PC-9 (cell line): Measurements from ENCODE around the gene PIWIL4. TPM values are rescaled to one million over a fixed set of nuclear protein-coding genes. Genes with fewer than 3 reads are reported as not detected.

Experiments
- BruUV-seq: library from RNA; stranded (reverse); fragments of 400-500 nt; replicated peaks from 2 replicates; lab custom pipeline; 2021; lab: Mats Ljungman, UMichigan
- CTCF ChIA-PET: fragments of 300-600 bp; sonication (Branson Sonifier 250); formaldehyde crosslinking; loops from one replicate; lab custom pipeline; 2022; ENCODE audit warnings: antibody characterized with exemption; lab: Charles Lee
- POLR2A ChIA-PET: fragments of 300-600 bp; sonication (Branson Sonifier 250); formaldehyde crosslinking; loops from one replicate; lab custom pipeline; 2022; ENCODE audit warnings: antibody characterized with exemption; ENCODE audit not compliant: unreplicated experiment; lab: Charles Lee
- DNase-seq, 2 experiments: peaks; one replicate each; pipeline versions ENCODE4 v3.0.0 to v3.0.0-alpha.2; 2015 to 2022; ENCODE audit warnings: mixed read lengths in 1 of 2
- H2AFZ ChIP-seq: fragments of 200-600 bp; sonication (generic); 2 replicates; pipeline ENCODE4 v1.8.1; 2017; ENCODE audit warnings: antibody characterized with exemption
- H3F3A ChIP-seq: fragments of 200-600 bp; sonication (generic); 2 replicates; pipeline ENCODE4 v1.8.1; 2017; ENCODE audit warnings: antibody characterized with exemption, mild to moderate bottlenecking, low read depth; ENCODE audit not compliant: insufficient read depth
- H3K27ac ChIP-seq: fragments of 200-600 bp; sonication (generic); 2 replicates; pipeline ENCODE4 v1.6.1; 2016; ENCODE audit warnings: mixed run types
- H3K27me3 ChIP-seq: fragments of 200-600 bp; sonication (generic); 2 replicates; pipeline ENCODE4 v1.6.1; 2016; ENCODE audit warnings: low read depth, mixed run types; ENCODE audit not compliant: insufficient read depth
- H3K36me3 ChIP-seq: fragments of 200-600 bp; sonication (generic); 2 replicates; pipeline ENCODE4 v1.6.1; 2016; ENCODE audit warnings: low read depth, mixed run types
- H3K4me1 ChIP-seq: fragments of 200-600 bp; sonication (generic); replicated peaks from 2 replicates; pipeline ENCODE4 v1.6.1; 2016; ENCODE audit warnings: mixed run types; ENCODE audit not compliant: insufficient read depth
- H3K4me2 ChIP-seq: fragments of 200-600 bp; sonication (generic); 2 replicates; pipeline ENCODE4 v1.6.1; 2017; ENCODE audit warnings: mixed run types
- H3K4me3 ChIP-seq: fragments of 200-600 bp; sonication (generic); 2 replicates; pipeline ENCODE4 v1.6.1; 2016; ENCODE audit warnings: mixed run types
- H3K79me2 ChIP-seq: fragments of 200-600 bp; sonication (generic); 2 replicates; pipeline ENCODE4 v1.6.1; 2017; ENCODE audit warnings: low read depth, mixed run types
- H3K9me2 ChIP-seq: fragments of 200-600 bp; sonication (generic); 2 replicates; pipeline ENCODE4 v1.8.1; 2017; ENCODE audit warnings: mild to moderate bottlenecking; ENCODE audit not compliant: insufficient read depth
- H3K9me3 ChIP-seq: fragments of 200-600 bp; sonication (generic); 2 replicates; pipeline ENCODE4 v1.8.1; 2016; ENCODE audit warnings: low read depth; ENCODE audit not compliant: insufficient read depth
- H4K20me1 ChIP-seq: fragments of 200-600 bp; sonication (generic); 2 replicates; pipeline ENCODE4 v1.8.1; 2017; ENCODE audit not compliant: insufficient read depth
- EZH2 ChIP-seq: fragments of 200-600 bp; sonication (generic); IDR thresholded peaks from 2 replicates; pipeline ENCODE4 v1.8.0; 2017; ENCODE audit warnings: antibody characterized with exemption, low read depth
- intact Hi-C: fragments of 100-400 bp; cut with micrococcal nuclease; formaldehyde crosslinking; loops from one replicate; pipeline ENCODE4 v1.10.0; 2022; ENCODE audit not compliant: unreplicated experiment
- total RNA-seq: library from RNA; stranded (reverse); gene quantifications from 2 replicates; pipeline ENCODE4 v1.2.3, GENCODE V29; 2021
- TF ChIP-seq, protein P1 (sequence below): fragments of 200-600 bp; sonication (generic); conservative IDR thresholded peaks from 2 replicates; pipeline ENCODE4 v1.6.1; 2017; ENCODE audit warnings: mixed run types, antibody characterized with exemption, mild to moderate bottlenecking, moderate library complexity

PIWIL4 gene
- total RNA-seq, 1 experiment from 2014 or later, result 0.26 TPM

DNA sequence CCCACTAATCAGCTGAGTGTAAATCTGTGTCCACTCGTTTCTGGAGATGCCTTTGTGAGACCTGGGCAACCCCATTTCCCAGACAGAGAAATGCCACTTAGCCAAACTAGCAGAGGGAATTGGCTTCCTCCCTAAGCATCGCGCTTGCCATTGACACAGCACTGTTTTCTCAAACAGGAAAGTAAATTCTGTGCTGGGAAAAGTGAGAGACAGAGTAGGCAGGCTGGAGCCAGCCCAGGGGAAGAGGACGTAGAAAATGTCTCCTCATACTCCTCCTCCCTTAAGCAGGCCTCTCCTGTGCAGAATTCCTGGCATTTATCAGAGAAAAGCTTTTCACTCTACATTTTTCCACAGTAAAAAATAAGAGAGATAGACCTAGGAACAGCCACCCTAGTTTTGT lies 101.9 kb downstream of the PIWIL4 start:
- no peak overlapping the region for H3K27ac ChIP-seq
- H3K9me2 ChIP-seq, result no peaks in the 10 kb centered on the region
- no peak for DNase-seq
- 0 out of 2 replicates have a peak, but pooled peaks cover 6% of the 10 kb centered on the region for H3K9me3 ChIP-seq
- POLR2A ChIA-PET, result no interaction called here
- CTCF ChIA-PET, result no interaction called here
- peaks cover 28% of the 10 kb centered on the region for H3K4me1 ChIP-seq
- no peaks in the 10 kb centered on the region for H3K79me2 ChIP-seq
- intact Hi-C loops, result no loop called here
- H4K20me1 ChIP-seq, result no peaks in the 10 kb centered on the region
- no peaks in the 10 kb centered on the region for H3K36me3 ChIP-seq
- no peak overlapping the region for H3K4me3 ChIP-seq
- H2AFZ ChIP-seq, result no peak overlapping the region
- H3K4me2 ChIP-seq, result no peak overlapping the region
- no TSS peak for BruUV-seq
- H3F3A ChIP-seq, result 0 out of 2 replicates have a peak, but pooled peaks cover 11% of the 10 kb centered on the region
- TF ChIP-seq, protein P1, sequence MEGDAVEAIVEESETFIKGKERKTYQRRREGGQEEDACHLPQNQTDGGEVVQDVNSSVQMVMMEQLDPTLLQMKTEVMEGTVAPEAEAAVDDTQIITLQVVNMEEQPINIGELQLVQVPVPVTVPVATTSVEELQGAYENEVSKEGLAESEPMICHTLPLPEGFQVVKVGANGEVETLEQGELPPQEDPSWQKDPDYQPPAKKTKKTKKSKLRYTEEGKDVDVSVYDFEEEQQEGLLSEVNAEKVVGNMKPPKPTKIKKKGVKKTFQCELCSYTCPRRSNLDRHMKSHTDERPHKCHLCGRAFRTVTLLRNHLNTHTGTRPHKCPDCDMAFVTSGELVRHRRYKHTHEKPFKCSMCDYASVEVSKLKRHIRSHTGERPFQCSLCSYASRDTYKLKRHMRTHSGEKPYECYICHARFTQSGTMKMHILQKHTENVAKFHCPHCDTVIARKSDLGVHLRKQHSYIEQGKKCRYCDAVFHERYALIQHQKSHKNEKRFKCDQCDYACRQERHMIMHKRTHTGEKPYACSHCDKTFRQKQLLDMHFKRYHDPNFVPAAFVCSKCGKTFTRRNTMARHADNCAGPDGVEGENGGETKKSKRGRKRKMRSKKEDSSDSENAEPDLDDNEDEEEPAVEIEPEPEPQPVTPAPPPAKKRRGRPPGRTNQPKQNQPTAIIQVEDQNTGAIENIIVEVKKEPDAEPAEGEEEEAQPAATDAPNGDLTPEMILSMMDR, result no peak
- no peak for TF ChIP-seq EZH2
- no peaks in the 10 kb centered on the region for H3K27me3 ChIP-seq

Other genes with a start within 250 kb of the PIWIL4 start
- gene GPR83, start 165.9 kb upstream of the PIWIL4 start, total RNA-seq, result not detected in 2 replicates
- 40.3 and 41.1 TPM in 2 replicates for gene MRE11, start 73.5 kb upstream of the PIWIL4 start, total RNA-seq
- 8.7 and 12.7 TPM in 2 replicates for gene ANKRD49, start 73.4 kb upstream of the PIWIL4 start, total RNA-seq
- gene C11orf97, start 54.9 kb upstream of the PIWIL4 start, total RNA-seq, result not detected in 2 replicates
- gene FUT4, start 23.4 kb upstream of the PIWIL4 start, total RNA-seq, result 1.9 and 2.0 TPM in 2 replicates
- gene AMOTL1, start 201.0 kb downstream of the PIWIL4 start, total RNA-seq, result 48.0 and 60.5 TPM in 2 replicates